NCI-H1417 (cell line): Measurements from ENCODE around the gene RECK.
"Not testable (repeated sequence)": the region's sequence is repeated elsewhere in the genome, so short reads cannot be mapped to it uniquely, and the experiment has no call there.

Experiments used
- DNase-seq, 3 experiments: peaks; one replicate each; lab custom pipeline; 2025; lab: John Stamatoyannopoulos, UW

Gene RECK

GRCh38 chr9:36154331-36154952 is 117.7 kb downstream of the RECK start:
- DNase-seq, result peak in 1 of 3 experiments; percentile 29

DNA sequence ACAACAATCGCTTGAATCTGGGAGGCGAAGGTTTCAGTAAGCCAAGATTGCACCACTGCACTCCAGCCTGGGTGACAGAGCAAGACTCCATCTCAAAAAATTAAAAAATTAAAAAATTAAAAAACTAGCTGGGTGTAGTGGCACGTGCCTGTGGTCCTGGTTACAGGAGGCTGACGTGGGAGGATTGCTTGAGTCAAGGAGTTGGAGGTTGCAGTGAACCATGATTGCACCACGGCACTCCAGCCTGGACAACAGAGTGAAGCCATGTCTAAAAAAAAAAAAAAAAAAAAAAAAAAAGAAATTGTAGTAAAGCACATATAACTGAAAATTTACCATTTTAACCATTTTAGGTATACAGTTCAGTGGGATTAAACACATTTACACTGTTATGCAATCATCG is 119.4 kb downstream of the RECK start:
- no peak for DNase-seq

DNA sequence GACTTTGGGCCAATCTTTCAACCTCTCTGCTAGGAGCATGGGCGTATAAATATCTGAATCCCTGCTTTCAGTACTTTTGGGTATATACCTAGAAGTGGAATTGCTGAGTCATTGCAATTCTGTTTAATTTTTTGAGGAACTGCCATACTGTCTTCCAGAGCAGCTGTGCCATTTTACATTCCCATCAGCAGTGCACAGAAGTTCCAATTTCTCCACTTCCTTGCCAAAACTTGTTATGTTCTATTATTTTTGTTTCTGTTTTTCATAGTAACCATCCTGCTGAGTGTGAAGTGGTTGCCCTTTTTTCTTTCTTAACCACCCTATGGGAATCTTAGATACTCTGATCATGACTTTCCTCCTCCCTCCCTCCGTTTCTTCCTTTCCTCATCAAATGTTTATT is 121.4 kb downstream of the RECK start:
- no peak for DNase-seq

DNA sequence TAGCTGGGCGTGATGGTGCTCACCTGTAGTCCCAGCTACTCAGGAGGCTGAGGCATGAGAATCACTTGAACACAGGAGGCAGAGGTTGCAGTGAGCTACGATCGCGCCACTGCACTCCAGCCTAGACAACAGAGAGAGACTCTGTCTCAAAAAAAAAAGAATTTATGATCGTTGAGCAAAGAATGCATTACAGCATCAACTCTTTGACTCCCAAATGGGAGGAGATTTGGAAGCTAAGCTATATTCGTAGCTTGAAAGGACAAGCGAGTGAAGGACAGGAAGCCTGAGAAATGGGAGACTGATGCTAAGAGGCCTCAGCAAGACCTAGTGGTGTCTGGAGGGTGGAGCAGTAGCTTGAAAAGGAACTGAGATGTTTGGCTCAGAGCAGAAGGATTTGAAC is 122.2 kb downstream of the RECK start:
- no peak for DNase-seq

DNA sequence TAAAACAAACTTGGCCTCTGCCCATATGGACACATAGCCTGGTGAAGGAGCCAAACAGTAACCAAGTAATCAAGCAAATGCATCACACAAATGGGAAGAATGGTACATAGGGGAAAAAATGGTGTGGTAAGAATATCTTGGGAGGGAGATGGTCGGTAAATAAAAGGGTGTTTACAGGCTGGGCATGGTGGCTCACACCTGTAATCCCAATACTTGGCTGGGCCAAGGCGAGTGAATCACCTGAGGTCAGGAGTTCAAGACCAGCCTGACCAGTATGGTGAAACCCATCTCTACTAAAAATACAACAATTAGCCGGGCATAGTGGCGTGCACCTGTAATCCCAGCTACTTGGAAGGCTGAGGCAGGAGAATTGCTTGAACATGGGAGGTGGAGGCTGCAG is 122.8 kb downstream of the RECK start:
- not testable (repeated sequence) for DNase-seq

DNA sequence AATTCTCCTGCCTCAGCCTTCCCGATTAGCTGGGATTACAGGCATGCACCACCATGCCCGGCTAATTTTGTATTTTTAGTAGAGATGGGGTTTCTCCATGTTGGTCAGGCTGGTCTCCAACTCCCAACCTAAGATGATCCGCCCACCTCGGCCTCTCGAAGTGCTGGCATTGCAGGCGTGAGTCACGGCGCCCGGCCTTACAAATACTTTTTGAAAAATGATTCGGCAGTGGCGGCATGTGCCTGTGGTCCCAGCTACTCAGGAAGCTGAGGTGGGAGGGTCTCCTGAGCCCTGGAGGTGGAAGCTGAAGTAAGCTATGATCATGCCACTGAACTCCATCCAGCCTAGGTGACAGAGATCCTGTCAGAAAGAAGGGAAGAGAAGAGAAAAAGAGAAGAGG is 123.4 kb downstream of the RECK start:
- DNase-seq, result not testable (repeated sequence)

DNA sequence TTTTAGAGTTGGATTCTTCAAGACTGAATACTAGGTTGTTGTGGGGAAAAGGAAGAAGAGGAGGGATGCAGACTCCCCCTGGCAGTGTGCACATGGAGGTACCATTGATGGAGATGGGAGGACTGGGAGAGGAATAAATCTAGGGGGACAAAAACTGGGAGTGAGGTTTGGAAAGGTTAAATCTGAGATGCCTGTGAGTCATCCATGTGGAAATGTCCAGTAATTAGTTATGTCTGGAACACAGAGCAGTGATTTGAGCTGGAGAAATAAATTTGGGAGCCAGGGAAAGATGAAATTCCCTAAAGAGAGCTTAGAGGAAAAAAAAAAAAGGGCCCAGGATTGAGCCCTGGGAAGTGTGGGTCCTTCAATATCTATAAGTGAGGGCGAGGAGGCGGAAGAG is 124.5 kb downstream of the RECK start:
- DNase-seq, result no peak

DNA sequence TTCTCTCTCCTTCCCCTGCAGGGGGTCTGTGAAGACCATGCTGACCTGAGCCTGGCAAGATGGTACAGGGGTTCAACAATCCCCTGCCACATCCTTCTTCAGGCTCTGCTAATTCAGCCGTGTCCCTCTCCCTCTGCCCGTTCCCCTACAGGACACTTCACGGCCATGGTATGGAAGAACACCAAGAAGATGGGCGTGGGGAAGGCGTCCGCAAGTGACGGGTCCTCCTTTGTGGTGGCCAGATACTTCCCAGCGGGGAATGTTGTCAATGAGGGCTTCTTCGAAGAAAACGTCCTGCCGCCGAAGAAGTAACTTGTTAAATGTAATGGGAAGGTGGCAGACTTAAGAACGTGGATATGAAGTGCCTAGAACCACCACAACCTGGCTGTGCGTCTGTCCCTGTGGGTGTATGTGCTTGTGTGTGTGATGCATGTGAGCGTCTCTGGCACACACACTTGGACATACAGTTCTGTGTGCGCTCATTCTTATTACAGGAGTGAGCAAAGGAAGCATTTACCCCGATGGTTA is 125.6 kb downstream of the RECK start:
- DNase-seq, result no peak

GRCh38 chr9:36163049-36163785 is 126.5 kb downstream of the RECK start:
- no peak for DNase-seq

GRCh38 chr9:36163786-36164170 is 127.1 kb downstream of the RECK start:
- DNase-seq, result no peak

DNA sequence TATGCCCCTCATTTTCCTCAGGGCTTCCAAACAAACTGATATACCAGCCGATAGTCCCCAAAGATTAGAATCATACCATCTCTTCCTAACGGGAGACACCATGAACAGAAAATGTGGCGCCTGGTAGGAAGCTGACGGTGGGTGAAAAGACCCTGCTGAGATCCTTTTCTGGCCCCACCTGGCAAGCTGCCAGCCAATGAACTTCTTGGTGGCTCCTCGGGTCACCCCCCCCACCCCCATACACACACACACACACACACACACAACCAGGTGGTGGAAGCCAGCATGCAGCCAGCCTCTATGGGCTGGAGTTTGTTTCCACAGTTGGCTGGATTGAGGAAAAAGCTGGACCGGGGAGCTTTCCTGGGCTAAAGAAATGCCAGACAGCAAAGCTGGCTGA is 127.7 kb downstream of the RECK start:
- no peak for DNase-seq

- DNase-seq, result peak in 1 of 3 experiments; percentile 2
Measured at GRCh38 chr9:36164989-36165388, 128.3 kb downstream of the RECK start.

DNA sequence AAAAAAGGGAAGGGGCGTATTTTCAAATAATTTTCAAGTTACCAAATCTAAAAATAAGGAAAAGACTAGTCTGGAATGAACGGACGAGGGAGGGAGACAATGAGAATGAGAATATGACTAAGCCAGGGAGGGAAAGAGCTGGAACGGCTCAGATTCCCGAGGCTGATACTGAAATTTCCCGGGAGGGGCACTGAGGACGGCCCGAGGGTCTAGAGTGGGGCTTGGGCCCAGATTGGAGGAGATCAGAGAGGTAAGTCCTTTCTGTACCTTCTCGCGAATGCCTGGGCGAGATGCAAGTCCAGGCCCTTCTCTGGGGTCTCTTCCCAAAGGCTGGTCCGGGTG is 129.1 kb downstream of the RECK start:
- DNase-seq, result no peak

GRCh38 chr9:36166168-36166927 is 129.6 kb downstream of the RECK start:
- DNase-seq, result peak; percentile 47 to 65 (median 52)

DNA sequence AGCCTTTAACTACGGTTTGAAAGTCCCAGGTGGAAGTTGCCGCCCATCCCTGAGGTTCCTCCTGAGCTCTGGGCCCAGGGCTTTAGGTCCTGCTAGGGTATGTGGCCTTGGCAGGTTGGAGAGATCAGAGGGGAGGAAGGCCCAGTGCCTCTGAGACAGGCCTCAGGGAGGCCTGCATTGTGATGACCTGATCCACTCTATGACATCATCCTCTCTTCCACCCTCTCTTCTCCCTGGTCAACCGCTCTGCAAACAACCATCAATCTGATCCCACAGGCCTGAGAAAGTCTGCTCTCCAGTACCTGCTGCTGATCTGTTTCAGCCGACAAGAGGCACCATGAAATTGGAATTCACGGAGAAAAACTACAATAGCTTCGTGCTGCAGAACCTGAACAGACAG is 132.5 kb downstream of the RECK start, which contains the start of gene CCIN:
Gene CCIN, plus strand, starts transcription at position 223 of the 400 bp plus-strand sequence. Its CDS starts 115 bp downstream, at position 338.
- no peak for DNase-seq

DNA sequence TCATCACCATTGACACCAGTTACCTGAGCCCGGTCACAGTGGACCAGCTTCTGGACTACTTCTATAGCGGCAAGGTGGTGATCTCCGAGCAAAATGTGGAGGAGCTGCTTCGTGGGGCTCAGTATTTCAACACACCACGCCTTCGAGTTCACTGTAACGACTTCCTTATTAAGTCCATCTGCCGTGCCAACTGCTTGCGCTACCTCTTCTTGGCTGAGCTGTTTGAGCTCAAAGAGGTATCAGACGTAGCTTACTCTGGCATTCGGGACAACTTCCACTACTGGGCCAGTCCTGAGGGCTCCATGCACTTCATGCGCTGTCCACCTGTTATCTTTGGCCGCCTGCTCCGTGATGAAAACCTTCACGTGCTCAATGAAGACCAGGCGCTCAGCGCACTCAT is 133.0 kb downstream of the RECK start:
- no peak for DNase-seq

DNA sequence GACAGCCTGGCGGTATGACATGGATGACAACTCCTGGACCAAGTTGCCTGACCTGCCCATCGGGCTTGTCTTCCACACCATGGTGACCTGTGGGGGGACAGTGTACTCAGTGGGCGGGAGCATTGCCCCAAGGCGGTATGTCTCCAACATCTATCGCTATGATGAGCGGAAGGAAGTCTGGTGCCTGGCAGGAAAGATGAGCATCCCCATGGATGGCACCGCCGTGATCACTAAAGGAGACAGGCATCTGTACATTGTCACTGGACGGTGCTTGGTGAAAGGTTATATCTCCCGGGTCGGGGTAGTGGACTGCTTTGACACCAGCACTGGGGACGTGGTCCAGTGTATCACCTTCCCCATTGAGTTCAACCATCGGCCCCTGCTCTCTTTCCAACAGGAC is 133.8 kb downstream of the RECK start:
- DNase-seq, result no peak

- no peak for DNase-seq
Measured at GRCh38 chr9:36173861-36174260, 137.1 kb downstream of the RECK start.
